HUDEP-2 (cell line): ENCODE measurements around the gene HSBP1L1.

Source experiments
- DNase-seq, 76 experiments: peaks; one replicate each; lab custom pipeline; 2025; ENCODE audit not compliant: unreplicated experiment in 76 of 76; lab: John Stamatoyannopoulos, UW

HSBP1L1 gene

GRCh38 chr18:79964330-79965118, at the start of gene HSBP1L1:
Gene HSBP1L1 (plus strand): TSS chr18:79964643. CDS start chr18:79964736, 93 bp downstream.
- peak in 57 of 76 experiments; percentile 2 to 72 (median 45) for DNase-seq

DNA sequence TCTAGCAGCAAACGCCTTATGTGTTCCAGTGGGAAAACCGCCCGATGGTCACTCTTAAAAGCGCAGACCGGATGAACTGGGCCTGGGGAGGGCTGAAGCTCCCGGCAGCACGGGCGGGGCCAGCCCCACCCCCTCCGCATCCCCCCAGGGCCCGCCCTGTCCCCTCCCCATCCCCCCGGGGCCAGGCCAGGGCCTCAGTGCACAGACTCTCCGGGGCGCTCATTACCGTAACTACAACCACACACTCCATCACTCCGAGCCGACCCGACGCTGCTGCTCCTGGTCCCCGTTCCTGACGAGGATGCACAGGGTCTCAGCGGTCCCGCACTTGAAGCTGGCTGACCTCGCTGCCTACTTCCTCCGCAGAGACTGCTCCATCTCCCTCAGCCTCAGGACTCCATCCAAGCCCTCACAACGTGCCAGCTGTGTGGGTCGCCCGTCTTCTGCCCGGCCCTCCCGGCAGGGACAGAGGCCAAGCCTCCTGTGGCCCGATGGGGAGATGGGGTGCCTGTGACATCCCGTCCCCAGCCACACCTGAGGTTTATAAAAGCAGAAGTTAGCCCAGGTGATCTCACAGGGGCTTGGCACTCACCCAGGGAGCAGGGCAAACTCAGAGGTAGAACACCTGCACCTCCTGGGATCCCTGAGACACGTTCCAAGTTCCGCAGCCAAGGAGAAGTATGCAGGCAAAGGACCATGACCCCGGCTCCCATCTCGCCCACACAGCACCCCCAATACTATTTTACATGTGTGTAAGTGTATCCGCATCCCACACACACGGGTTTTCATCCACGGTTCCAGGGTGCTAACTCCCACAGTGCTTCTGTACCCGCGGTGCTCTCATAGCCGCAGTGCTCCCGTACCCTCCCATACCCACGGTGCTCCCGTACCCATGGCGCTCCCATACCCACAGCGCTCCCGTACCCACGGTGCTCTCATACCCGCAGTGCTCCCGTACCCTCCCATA, 49.0 kb upstream of the HSBP1L1 start:
- no peak for DNase-seq

DNA sequence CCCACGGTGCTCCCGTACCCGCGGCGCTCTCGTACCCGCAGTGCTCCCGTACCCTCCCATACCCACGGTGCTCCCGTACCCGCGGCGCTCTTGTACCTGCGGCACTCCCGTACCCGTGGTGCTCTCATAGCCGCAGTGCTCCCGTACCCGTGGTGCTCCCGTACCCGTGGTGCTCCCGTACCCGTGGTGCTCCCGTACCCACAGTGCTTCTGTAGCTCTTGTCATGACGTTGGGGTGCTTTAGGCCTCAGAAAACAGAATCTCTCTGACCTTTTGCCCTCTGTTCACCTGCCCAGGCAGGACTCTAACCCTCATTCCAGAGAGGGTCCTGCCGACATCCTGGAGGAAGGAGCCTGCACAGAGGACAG, 48.3 kb upstream of the HSBP1L1 start:
- DNase-seq, result no peak

- no peak for DNase-seq
These were observed 47.8 kb upstream of the HSBP1L1 start for GRCh38 chr18:79916546-79917168.

GRCh38 chr18:79917169-79917852, 47.1 kb upstream of the HSBP1L1 start:
- no peak for DNase-seq

DNA sequence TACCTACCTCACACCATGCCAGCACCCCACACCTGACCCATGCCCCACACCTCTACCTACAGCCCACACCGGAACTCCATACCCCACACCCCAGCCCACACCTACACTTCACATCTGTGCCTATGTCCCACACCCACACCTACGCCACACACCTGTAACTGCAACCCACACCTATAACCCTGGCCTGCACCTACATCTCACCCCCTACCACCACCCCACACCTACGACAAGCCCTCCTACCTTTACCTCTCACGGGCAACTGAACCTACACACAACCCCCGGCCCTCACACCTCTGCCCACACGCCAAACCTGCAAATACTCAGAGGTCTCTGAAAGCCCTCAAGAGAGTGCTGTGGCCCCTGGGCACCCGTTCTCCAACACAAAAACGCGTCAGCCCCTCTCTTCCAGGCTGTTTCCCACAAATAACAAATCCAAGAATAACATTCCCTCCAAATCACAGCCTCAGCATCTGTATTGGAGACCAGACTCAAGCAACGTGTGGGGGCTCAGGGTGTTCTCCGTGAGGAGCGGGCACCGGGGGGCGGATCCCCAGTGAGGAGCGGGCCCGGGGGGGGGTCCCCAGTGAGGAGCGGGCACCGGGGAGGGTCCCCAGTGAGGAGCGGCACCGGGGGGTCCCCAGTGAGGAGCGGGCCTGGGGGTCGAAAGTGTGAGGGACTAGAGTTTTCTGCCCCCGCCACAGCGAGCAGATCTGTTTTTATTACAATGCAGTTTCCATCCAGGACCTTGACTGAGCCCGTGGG, 46.4 kb upstream of the HSBP1L1 start:
- no peak for DNase-seq

GRCh38 chr18:79918615-79919011, 45.8 kb upstream of the HSBP1L1 start:
- no peak for DNase-seq

DNA sequence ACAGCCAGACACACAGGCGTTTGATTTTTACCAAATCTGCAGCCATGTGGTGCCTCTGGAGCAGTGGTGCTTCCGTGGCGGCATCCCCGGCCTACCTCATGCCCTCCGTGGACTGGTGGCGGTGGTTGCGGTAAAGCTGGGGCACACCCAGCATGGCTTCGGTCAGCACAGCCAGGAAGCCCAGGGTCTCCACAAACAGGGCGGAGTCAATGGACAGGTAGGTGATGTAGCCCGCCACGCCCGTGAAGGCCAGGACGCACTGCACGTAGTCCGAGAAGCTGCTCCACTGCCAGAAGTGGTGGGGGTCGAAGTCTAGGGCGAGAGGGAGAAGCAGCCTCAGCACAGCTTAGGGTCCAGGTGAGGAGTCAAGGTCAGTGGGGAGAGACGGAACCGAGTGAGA, 45.4 kb upstream of the HSBP1L1 start:
- DNase-seq, result no peak

- no peak for DNase-seq
These were observed 42.2 kb upstream of the HSBP1L1 start for GRCh38 chr18:79921984-79922965.

DNA sequence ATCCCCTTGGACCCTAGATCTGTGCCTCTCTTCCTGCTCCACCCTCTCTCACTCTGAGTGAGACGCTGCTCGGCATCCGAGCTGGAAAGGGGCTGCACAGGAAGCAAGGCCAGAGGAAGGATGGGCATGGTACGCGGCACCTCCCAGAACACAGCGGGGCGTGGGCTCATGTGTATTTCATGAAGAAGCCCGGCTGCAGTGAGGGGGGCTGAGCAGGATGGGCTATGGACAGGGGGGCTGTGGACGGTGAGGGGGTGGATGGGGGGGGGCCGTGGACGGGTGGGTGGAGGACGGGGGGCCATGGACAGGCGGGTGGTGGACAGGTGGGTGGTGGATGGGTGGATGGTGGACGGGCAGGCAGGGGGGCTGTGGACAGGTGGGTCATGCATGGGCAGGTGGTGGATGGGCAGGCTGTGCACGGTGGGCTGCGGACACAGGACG, 41.5 kb upstream of the HSBP1L1 start:
- no peak for DNase-seq

GRCh38 chr18:79923896-79924585, 40.4 kb upstream of the HSBP1L1 start:
- no peak for DNase-seq

- no peak for DNase-seq
These were observed 39.4 kb upstream of the HSBP1L1 start for GRCh38 chr18:79924814-79925731.

DNA sequence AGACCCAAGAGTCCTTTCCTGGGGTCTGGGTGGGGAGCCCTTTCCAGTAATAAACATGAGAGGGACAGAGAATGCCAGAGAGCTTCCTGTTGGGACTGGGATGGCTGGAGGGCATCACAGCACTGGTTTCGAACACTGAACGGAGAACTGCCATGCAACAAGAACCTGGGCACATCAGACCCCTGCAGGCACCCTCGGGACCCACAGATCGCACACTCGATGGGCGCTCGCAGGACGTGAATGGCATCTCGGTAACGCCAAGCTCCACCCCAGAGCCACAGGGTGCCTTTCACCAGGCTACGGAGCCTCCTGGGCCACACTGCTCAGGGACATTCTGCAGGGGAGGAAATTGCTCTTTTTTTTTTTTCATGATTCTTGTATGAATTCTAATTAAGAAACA, 38.1 kb upstream of the HSBP1L1 start:
- no peak for DNase-seq

DNA sequence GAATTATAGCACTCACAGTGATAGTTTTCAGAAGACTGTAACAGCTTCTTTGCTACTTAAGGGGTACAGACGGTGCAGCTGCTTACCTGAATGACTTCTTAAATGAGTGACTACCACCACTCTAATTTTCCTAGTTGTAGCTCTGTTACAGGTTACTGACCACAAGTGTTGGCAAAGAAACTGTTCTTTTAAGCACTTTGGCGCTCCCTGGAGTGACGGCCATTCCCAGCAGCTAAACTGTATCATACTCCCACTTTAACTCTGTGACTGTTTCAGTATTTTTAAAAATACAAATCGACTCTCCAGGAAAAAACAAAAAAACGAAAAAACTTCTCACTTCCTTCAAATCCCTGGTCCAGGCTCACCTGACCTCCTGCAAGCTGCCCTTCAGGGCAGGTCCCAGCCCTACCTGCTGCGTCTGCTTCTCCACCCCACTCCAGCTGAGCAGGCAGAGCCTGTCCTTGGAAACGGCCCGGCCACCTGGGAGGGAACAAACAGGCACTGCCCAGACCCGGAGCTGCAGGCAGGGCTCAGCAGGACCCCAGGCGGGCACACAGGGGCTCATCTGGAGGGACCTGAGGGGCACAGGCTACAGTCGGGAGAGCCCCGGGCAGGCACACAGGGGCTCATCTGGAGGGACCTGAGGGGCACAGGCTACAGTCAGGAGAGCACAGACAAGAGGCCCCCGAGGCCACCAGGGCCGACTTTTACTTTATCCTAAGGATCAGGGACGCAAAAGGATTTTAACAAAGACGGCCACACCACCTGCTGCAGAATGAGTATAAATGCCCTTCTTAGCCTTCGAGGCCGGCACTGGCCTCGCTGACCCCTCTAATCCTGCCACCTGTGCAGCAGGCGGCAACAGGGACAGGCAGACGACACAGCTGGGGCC, 37.5 kb upstream of the HSBP1L1 start:
- DNase-seq, result no peak

DNA sequence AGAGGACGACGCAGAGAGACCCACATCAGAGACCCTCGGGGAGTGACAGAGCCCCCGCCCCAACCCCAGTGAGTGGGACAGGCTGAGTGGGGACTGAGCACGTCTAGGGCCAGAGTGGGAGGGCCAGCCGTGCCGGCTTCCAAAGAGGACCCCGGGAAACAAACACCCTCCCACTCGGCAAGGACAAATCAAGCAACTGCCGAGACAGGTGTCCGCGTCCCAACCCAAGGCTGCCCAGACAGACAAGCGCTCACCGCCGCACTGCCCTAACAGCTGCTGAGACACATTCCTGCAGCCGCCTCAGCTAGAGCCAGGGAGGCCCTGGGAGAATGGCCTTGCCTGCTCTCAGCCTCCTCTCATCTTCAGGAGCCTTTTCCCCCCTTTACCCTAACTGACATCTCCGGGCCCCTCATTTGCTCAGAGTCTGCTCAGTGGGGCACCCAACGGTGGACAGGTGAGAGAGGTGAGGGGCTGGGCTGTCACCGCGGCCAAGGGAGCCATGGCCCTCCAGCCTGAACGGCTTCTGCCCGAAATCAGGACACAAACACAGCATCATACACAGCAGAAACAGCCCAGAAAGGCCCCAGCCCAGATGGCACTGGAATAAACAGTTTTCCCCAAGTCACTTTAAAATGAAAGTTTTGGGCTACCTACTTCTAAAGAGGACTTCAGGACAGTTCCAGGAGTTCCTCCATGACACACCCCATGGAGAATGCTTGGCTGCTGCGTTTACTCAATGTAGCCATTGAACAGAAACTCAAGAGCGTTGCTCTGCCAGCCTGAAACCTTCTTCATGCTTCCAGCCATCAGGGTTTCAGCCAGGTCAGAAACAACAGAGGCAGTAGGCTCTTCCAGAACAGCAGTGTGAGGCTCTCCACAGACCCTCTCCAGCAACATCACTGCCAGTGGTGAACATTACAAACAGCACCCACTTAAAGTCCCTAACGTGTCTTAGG, 36.6 kb upstream of the HSBP1L1 start:
- no peak for DNase-seq
